Testis (tissue), 2 donors: Measurements from ENCODE around the gene ANKLE1.

Experiments
- POLR2A ChIP-seq: fragments of 450-650 bp; IDR thresholded peaks from one replicate; pipeline ENCODE4 v1.6.1; 2017; ENCODE audit warnings: antibody characterized with exemption, mild to moderate bottlenecking, moderate library complexity
- TF ChIP-seq, protein P1 (sequence below), 3 experiments: fragments of 450-650 bp in 2 of 3; fragments of 200-600 bp in 1 of 3; sonication (generic) in 1 of 3; IDR thresholded peaks; one replicate each; pipeline ENCODE4 v1.5.1; 2016 to 2019; ENCODE audit warnings: antibody characterized with exemption in 3 of 3, mild to moderate bottlenecking in 2 of 3, moderate library complexity in 1 of 3

GRCh38 chr19:17259118-17259780, 22.5 kb upstream of the ANKLE1 start:
- no peak for TF ChIP-seq POLR2A
- TF ChIP-seq, protein P1, sequence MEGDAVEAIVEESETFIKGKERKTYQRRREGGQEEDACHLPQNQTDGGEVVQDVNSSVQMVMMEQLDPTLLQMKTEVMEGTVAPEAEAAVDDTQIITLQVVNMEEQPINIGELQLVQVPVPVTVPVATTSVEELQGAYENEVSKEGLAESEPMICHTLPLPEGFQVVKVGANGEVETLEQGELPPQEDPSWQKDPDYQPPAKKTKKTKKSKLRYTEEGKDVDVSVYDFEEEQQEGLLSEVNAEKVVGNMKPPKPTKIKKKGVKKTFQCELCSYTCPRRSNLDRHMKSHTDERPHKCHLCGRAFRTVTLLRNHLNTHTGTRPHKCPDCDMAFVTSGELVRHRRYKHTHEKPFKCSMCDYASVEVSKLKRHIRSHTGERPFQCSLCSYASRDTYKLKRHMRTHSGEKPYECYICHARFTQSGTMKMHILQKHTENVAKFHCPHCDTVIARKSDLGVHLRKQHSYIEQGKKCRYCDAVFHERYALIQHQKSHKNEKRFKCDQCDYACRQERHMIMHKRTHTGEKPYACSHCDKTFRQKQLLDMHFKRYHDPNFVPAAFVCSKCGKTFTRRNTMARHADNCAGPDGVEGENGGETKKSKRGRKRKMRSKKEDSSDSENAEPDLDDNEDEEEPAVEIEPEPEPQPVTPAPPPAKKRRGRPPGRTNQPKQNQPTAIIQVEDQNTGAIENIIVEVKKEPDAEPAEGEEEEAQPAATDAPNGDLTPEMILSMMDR (IDR thresholded peaks at IDR 0.05) = no peak
